A673 (cell line): ENCODE measurements around the gene TNFRSF17.

ENCODE experiments used
- CTCF ChIP-seq: fragments of 300-800, 200-600 bp; sonication (generic); conservative IDR thresholded peaks from 2 replicates; pipeline ENCODE4 v1.5.1; 2017; ENCODE audit warnings: low read depth, mild to moderate bottlenecking, antibody characterized with exemption, low read length, moderate library complexity, mixed read lengths
- EZH2 ChIP-seq: fragments of 200-600 bp; sonication (generic); IDR thresholded peaks from 2 replicates; pipeline ENCODE4 v1.6.1; 2017; ENCODE audit warnings: borderline replicate concordance, low read depth, mild to moderate bottlenecking, mixed read lengths, antibody characterized with exemption, low read length; ENCODE audit not compliant: poor library complexity, severe bottlenecking

GRCh38 chr16:12017558-12017957, 52.5 kb downstream of the TNFRSF17 start:
- TF ChIP-seq CTCF = no peak
- no peak for TF ChIP-seq EZH2
